GM12878 (cell line): Measurements from ENCODE around the gene SERINC5. TPM values are rescaled to one million over a fixed set of nuclear protein-coding genes. Genes with fewer than 3 reads are reported as not detected.

Experiments
- ATAC-seq: fragments of 200-7000 bp; cut with Tn5 transposase; 3 replicates; pipeline ENCODE4 v1.9.1; 2020; ENCODE audit warnings: mild to moderate bottlenecking, moderate library complexity
- BruUV-seq: library from RNA; stranded (reverse); fragments of 400-500 nt; replicated peaks from 2 replicates; lab custom pipeline; 2021; lab: Mats Ljungman, UMichigan
- CTCF ChIA-PET: fragments of 300-600 bp; sonication (Branson Sonifier 250); formaldehyde crosslinking; extraction: SDS; loops from one replicate; lab custom pipeline; 2021; ENCODE audit warnings: inconsistent platforms; lab: Yijun Ruan, JAX
- POLR2A ChIA-PET: fragments of 350-600 bp; formaldehyde crosslinking; extraction: SDS; loops from one replicate; lab custom pipeline; 2021; ENCODE audit warnings: inconsistent platforms; lab: Charles Lee
- RAD21 ChIA-PET: fragments of 300-600 bp; sonication (Branson Sonifier 250); formaldehyde crosslinking; loops from one replicate; lab custom pipeline; 2023; ENCODE audit warnings: antibody characterized with exemption; ENCODE audit not compliant: unreplicated experiment; lab: Charles Lee
- SMC1A ChIA-PET: fragments of 300-600 bp; sonication (Branson Sonifier 250); formaldehyde crosslinking; loops from one replicate; lab custom pipeline; 2023; ENCODE audit not compliant: unreplicated experiment, uncharacterized antibody; lab: Charles Lee
- DNase-seq: peaks from one replicate; pipeline ENCODE4 v3.0.0-alpha.2; 2011; ENCODE audit warnings: low read depth, low spot score
- FAIRE-seq: peaks from 3 replicates; lab custom pipeline; 2011; peaks lifted over from hg19 to GRCh38; lab: Jason Lieb, UNC
- H2AFZ ChIP-seq: 2 replicates; pipeline ENCODE4 v1.6.0; 2011; ENCODE audit warnings: low read depth, low read length, control low read depth; ENCODE audit not compliant: control insufficient read depth
- H3K27ac ChIP-seq: 2 replicates; pipeline ENCODE4 v1.5.1; 2011; ENCODE audit warnings: control low read depth; ENCODE audit not compliant: control insufficient read depth, insufficient read depth
- H3K27me3 ChIP-seq, 2 experiments: replicated peaks in 1 of 2; 2 replicates each; pipeline versions ENCODE4 v1.6.0 to v1.6.1; 2011; ENCODE audit warnings: low read length in 1 of 2; ENCODE audit not compliant: control insufficient read depth in 2 of 2, insufficient read depth in 2 of 2
- H3K36me3 ChIP-seq, 2 experiments: 2 replicates each; pipeline ENCODE4 v1.5.1; 2011; ENCODE audit warnings: low read length in 1 of 2; ENCODE audit not compliant: control insufficient read depth in 2 of 2, insufficient read depth in 2 of 2
- H3K4me1 ChIP-seq: 2 replicates; pipeline ENCODE4 v1.6.1; 2011; ENCODE audit warnings: mild to moderate bottlenecking, low read length, moderate library complexity, mixed read lengths; ENCODE audit not compliant: control insufficient read depth, insufficient read depth
- H3K4me2 ChIP-seq: 2 replicates; pipeline ENCODE4 v1.6.0; 2011; ENCODE audit warnings: control low read depth; ENCODE audit not compliant: control insufficient read depth, insufficient read depth
- H3K4me3 ChIP-seq: fragments of 200-600 bp; sonication (generic); 2 replicates; pipeline ENCODE4 v1.5.1; 2016
- H3K79me2 ChIP-seq: 2 replicates; pipeline ENCODE4 v1.6.0; 2011; ENCODE audit warnings: low read length; ENCODE audit not compliant: control insufficient read depth, insufficient read depth
- H3K9ac ChIP-seq: 2 replicates; pipeline ENCODE4 v1.8.0; 2011; ENCODE audit warnings: low read length, control low read depth, mixed read lengths; ENCODE audit not compliant: control insufficient read depth, insufficient read depth
- H3K9me3 ChIP-seq: replicated peaks from 3 replicates; pipeline ENCODE4 v1.5.1; 2011; ENCODE audit warnings: mild to moderate bottlenecking, low read length; ENCODE audit not compliant: control insufficient read depth, insufficient read depth
- H4K20me1 ChIP-seq: 2 replicates; pipeline ENCODE4 v1.6.0; 2011; ENCODE audit not compliant: control insufficient read depth, insufficient read depth
- BCL11A ChIP-seq: IDR thresholded peaks from 2 replicates; pipeline ENCODE4 v1.6.1; 2011; ENCODE audit warnings: low read depth, low read length
- EGR1 ChIP-seq, 2 experiments: IDR thresholded peaks; 1 replicate in 1 of 2; 2 replicates in 1 of 2; pipeline ENCODE4 v1.6.1; 2011 to 2012; ENCODE audit warnings: low read depth in 2 of 2, low read length in 2 of 2, borderline replicate concordance in 1 of 2, mild to moderate bottlenecking in 1 of 2, moderate library complexity in 1 of 2
- MXI1 ChIP-seq: fragments of 150-350 bp; IDR thresholded peaks from 2 replicates; pipeline ENCODE4 v1.6.1; 2011; ENCODE audit warnings: low read depth, mild to moderate bottlenecking, inconsistent platforms, low read length, improper control_type of control experiment
- POLR2A ChIP-seq: IDR thresholded peaks from 2 replicates; pipeline ENCODE4 v1.6.1; 2011; ENCODE audit warnings: low read depth, mild to moderate bottlenecking, low read length
- POU2F2 ChIP-seq: IDR thresholded peaks from 3 replicates; pipeline ENCODE4 v1.6.1; 2011; ENCODE audit warnings: low read depth, mild to moderate bottlenecking, low read length, borderline replicate concordance
- RAD51 ChIP-seq: fragments of 450-650 bp; IDR thresholded peaks from 2 replicates; pipeline ENCODE4 v1.6.1; 2016; ENCODE audit warnings: moderate library complexity, mild to moderate bottlenecking, inconsistent platforms
- WRNIP1 ChIP-seq: IDR thresholded peaks from 2 replicates; pipeline ENCODE4 v1.6.1; 2011; ENCODE audit warnings: low read depth, low read length, improper control_type of control experiment, borderline replicate concordance
- ZNF217 ChIP-seq: fragments of 450-650 bp; IDR thresholded peaks from 2 replicates; pipeline ENCODE4 v1.6.1; 2017; ENCODE audit warnings: antibody characterized with exemption, mild to moderate bottlenecking
- WGBS: methylation state at CpG from one replicate; pipeline ENCODE4 v1.1.6; 2016; ENCODE audit warnings: low lambda C conversion rate; ENCODE audit not compliant: insufficient replicate concordance, insufficient coverage; ENCODE audit errors: missing lambda C conversion rate; 5-methylcytosine and 5-hydroxymethylcytosine counted together
- in situ Hi-C: fragments of 300-500 bp; cut with MboI; formaldehyde crosslinking; loops from 9 replicates; pipeline ENCODE4 v1.14.3; 2018; ENCODE audit warnings: mixed read lengths
- intact Hi-C: fragments of 100-400 bp; cut with micrococcal nuclease; formaldehyde crosslinking; loops from one replicate; pipeline ENCODE4 v1.14.2; 2022; ENCODE audit not compliant: unreplicated experiment
- polyA plus RNA-seq, 11 experiments: library from polyadenylated mRNA; depleted of rRNA in 4 of 11; unstranded in 6 of 11; stranded (reverse) in 5 of 11; fragments of >200 nt; fragmentation: Nextera tagmentation in 4 of 11; fragmentation: Illumina TruSeq in 1 of 11; extraction: Ambion mirVana in 4 of 11; extraction: Trizol in 1 of 11; gene quantifications; 1 replicate in 1 of 11; 2 replicates in 10 of 11; pipeline versions ENCODE4 v1.2.1 to v1.2.3, GENCODE V29; 2011 to 2016; ENCODE audit warnings: inconsistent platforms in 2 of 11, missing spikeins in 2 of 11, low read depth in 1 of 11
- total RNA-seq, 4 experiments: library from RNA; depleted of rRNA in 3 of 4; stranded (reverse); fragments of >200 nt in 3 of 4; fragmentation: Illumina TruSeq in 1 of 4; extraction: Trizol in 1 of 4; gene quantifications; 2 replicates each; pipeline versions ENCODE4 v1.2.1 to v1.2.3, GENCODE V29; 2013 to 2021
- TF ChIP-seq, protein P1 (sequence below): fragments of 450-650 bp; IDR thresholded peaks from 2 replicates; pipeline ENCODE4 v1.6.1; 2017; ENCODE audit warnings: mild to moderate bottlenecking, moderate library complexity
- TF ChIP-seq, protein P2 (sequence below): fragments of 450-650 bp; IDR thresholded peaks from 2 replicates; pipeline ENCODE4 v1.6.1; 2017; ENCODE audit warnings: borderline replicate concordance
- TF ChIP-seq, protein P3 (sequence below): IDR thresholded peaks from 2 replicates; pipeline ENCODE4 v1.6.1; 2012; ENCODE audit warnings: improper control_type of control experiment, low read depth, low read length; ENCODE audit not compliant: insufficient replicate concordance

Gene SERINC5
- total and polyA plus RNA-seq, 10 of the 15 experiments (the other 5 are each of a cell fraction or from before 2014, with no cell fraction given), result 0.66 to 7.0 (median 2.8) TPM

DNA sequence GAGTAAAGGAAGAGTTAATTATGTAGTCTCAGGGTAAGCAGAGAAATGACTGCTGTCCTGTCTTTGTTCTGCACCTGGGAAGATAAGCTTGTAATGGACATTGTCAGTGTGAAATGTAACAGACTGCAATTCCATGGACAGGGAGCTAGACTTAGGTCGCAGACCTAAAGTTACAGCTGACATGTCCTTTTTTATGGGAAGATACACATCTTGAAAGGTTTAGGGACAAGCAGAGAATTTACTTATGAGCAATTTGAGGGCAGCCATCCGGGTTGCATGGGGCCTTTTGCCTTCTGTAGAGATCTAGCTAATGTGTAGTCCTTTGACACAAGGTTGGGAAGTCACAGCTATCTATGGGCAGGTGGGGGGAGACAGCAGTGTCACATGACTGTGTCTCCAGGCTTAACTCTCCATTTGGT is 85.7 kb downstream of the SERINC5 start:
- no peak overlapping the region for H3K4me2 ChIP-seq
- no peaks in the 10 kb centered on the region for H4K20me1 ChIP-seq
- no peaks in the 10 kb centered on the region for H3K9me3 ChIP-seq
- TF ChIP-seq EGR1 (IDR thresholded peaks at IDR 0.05; ENCODE audit: borderline replicate concordance in 1 of 2, low read depth in 2 of 2, low read length in 2 of 2), result no peak
- TF ChIP-seq, protein P1, sequence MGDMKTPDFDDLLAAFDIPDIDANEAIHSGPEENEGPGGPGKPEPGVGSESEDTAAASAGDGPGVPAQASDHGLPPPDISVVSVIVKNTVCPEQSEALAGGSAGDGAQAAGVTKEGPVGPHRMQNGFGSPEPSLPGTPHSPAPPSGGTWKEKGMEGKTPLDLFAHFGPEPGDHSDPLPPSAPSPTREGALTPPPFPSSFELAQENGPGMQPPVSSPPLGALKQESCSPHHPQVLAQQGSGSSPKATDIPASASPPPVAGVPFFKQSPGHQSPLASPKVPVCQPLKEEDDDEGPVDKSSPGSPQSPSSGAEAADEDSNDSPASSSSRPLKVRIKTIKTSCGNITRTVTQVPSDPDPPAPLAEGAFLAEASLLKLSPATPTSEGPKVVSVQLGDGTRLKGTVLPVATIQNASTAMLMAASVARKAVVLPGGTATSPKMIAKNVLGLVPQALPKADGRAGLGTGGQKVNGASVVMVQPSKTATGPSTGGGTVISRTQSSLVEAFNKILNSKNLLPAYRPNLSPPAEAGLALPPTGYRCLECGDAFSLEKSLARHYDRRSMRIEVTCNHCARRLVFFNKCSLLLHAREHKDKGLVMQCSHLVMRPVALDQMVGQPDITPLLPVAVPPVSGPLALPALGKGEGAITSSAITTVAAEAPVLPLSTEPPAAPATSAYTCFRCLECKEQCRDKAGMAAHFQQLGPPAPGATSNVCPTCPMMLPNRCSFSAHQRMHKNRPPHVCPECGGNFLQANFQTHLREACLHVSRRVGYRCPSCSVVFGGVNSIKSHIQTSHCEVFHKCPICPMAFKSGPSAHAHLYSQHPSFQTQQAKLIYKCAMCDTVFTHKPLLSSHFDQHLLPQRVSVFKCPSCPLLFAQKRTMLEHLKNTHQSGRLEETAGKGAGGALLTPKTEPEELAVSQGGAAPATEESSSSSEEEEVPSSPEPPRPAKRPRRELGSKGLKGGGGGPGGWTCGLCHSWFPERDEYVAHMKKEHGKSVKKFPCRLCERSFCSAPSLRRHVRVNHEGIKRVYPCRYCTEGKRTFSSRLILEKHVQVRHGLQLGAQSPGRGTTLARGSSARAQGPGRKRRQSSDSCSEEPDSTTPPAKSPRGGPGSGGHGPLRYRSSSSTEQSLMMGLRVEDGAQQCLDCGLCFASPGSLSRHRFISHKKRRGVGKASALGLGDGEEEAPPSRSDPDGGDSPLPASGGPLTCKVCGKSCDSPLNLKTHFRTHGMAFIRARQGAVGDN, result no peak
- TF ChIP-seq ZNF217, result no peak
- TF ChIP-seq, protein P2, sequence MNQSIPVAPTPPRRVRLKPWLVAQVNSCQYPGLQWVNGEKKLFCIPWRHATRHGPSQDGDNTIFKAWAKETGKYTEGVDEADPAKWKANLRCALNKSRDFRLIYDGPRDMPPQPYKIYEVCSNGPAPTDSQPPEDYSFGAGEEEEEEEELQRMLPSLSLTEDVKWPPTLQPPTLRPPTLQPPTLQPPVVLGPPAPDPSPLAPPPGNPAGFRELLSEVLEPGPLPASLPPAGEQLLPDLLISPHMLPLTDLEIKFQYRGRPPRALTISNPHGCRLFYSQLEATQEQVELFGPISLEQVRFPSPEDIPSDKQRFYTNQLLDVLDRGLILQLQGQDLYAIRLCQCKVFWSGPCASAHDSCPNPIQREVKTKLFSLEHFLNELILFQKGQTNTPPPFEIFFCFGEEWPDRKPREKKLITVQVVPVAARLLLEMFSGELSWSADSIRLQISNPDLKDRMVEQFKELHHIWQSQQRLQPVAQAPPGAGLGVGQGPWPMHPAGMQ, result no peak
- no peak for TF ChIP-seq WRNIP1
- TF ChIP-seq, protein P3, sequence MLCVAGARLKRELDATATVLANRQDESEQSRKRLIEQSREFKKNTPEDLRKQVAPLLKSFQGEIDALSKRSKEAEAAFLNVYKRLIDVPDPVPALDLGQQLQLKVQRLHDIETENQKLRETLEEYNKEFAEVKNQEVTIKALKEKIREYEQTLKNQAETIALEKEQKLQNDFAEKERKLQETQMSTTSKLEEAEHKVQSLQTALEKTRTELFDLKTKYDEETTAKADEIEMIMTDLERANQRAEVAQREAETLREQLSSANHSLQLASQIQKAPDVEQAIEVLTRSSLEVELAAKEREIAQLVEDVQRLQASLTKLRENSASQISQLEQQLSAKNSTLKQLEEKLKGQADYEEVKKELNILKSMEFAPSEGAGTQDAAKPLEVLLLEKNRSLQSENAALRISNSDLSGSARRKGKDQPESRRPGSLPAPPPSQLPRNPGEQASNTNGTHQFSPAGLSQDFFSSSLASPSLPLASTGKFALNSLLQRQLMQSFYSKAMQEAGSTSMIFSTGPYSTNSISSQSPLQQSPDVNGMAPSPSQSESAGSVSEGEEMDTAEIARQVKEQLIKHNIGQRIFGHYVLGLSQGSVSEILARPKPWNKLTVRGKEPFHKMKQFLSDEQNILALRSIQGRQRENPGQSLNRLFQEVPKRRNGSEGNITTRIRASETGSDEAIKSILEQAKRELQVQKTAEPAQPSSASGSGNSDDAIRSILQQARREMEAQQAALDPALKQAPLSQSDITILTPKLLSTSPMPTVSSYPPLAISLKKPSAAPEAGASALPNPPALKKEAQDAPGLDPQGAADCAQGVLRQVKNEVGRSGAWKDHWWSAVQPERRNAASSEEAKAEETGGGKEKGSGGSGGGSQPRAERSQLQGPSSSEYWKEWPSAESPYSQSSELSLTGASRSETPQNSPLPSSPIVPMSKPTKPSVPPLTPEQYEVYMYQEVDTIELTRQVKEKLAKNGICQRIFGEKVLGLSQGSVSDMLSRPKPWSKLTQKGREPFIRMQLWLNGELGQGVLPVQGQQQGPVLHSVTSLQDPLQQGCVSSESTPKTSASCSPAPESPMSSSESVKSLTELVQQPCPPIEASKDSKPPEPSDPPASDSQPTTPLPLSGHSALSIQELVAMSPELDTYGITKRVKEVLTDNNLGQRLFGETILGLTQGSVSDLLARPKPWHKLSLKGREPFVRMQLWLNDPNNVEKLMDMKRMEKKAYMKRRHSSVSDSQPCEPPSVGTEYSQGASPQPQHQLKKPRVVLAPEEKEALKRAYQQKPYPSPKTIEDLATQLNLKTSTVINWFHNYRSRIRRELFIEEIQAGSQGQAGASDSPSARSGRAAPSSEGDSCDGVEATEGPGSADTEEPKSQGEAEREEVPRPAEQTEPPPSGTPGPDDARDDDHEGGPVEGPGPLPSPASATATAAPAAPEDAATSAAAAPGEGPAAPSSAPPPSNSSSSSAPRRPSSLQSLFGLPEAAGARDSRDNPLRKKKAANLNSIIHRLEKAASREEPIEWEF, result no peak
- no peak for TF ChIP-seq MXI1
- no peak for TF ChIP-seq POU2F2
- no peak for TF ChIP-seq RAD51
- TF ChIP-seq POLR2A, result no peak
- TF ChIP-seq BCL11A, result no peak
- BruUV-seq, result no TSS peak
- ATAC-seq (no peak), FAIRE-seq (no peak), DNase-seq (no peak)
- ChIA-PET SMC1A (interaction anchor here (1.0 to 3.5 kb wide), 3 partner anchors 10 to 79 kb away, joined by 3 to 15 read pairs (median 3); no protein-coding TSS in a partner anchor), POLR2A (interaction anchor here (1.4 kb wide), 1 partner anchor 11 kb away, joined by 5 read pairs; no protein-coding TSS in a partner anchor), CTCF (interaction anchor here (0.8 to 1.5 kb wide), 4 partner anchors 12 to 87 kb away, joined by 3 to 4 read pairs (median 3); no protein-coding TSS in a partner anchor), RAD21 (interaction anchor here (0.5 to 1.2 kb wide), 4 partner anchors 44 to 81 kb away, joined by 3 to 4 read pairs (median 3); no protein-coding TSS in a partner anchor)
- H3K4me1 ChIP-seq, result peaks cover 6% of the 10 kb centered on the region; the same call in 1 of the 2 replicates
- no peaks in the 10 kb centered on the region; a peak in 1 of 4 replicates for H3K36me3 ChIP-seq
- WGBS, result 48% methylated on average over 2 of the region's 2 CpGs
- no peaks in the 10 kb centered on the region for H3K27me3 ChIP-seq
- no peak overlapping the region for H3K4me3 ChIP-seq
- no peak overlapping the region for H2AFZ ChIP-seq
- in situ Hi-C loops (no loop called here), intact Hi-C loops (no loop called here)
- H3K9ac ChIP-seq, result no peak overlapping the region
- no peak overlapping the region for H3K27ac ChIP-seq
- H3K79me2 ChIP-seq, result no peaks in the 10 kb centered on the region
